Endothelial cell of umbilical vein (primary cell): Measurements from ENCODE around the gene ACAP2. TPM values are rescaled to one million over a fixed set of nuclear protein-coding genes. Genes with fewer than 3 reads are reported as not detected.

Source experiments
- BruUV-seq: library from RNA; stranded (reverse); fragments of 400-500 nt; replicated peaks from 2 replicates; lab custom pipeline; 2021; lab: Mats Ljungman, UMichigan
- CTCF ChIA-PET: fragments of 300-600, 350-600 bp; sonication (Branson Sonifier 250); formaldehyde crosslinking; loops from one replicate; lab custom pipeline; 2021; ENCODE audit warnings: antibody characterized with exemption, inconsistent platforms; lab: Charles Lee
- POLR2A ChIA-PET: fragments of 300-600, 350-600 bp; sonication (Branson Sonifier 250); formaldehyde crosslinking; loops from one replicate; lab custom pipeline; 2021; ENCODE audit warnings: antibody characterized with exemption, inconsistent platforms; lab: Charles Lee
- DNase-seq: peaks from one replicate; pipeline ENCODE4 v3.0.0-alpha.2; 2011; ENCODE audit warnings: low read depth, low spot score
- FAIRE-seq: peaks from 2 replicates; lab custom pipeline; 2011; peaks lifted over from hg19 to GRCh38; lab: Jason Lieb, UNC
- H2AFZ ChIP-seq: 2 replicates; pipeline ENCODE4 v1.6.0; 2012; ENCODE audit warnings: low read depth, low read length, control low read depth, inconsistent platforms
- H3K27ac ChIP-seq: 2 replicates; pipeline ENCODE4 v1.5.1; 2011; ENCODE audit warnings: low read depth, mild to moderate bottlenecking, control low read depth, low read length, moderate library complexity; ENCODE audit not compliant: insufficient read depth
- H3K27me3 ChIP-seq, 2 experiments: 2 replicates each; pipeline versions ENCODE4 v1.6.0 to v1.6.1; 2011; ENCODE audit warnings: low read length in 2 of 2, mixed read lengths in 1 of 2; ENCODE audit not compliant: control insufficient read depth in 2 of 2, insufficient read depth in 2 of 2
- H3K36me3 ChIP-seq, 2 experiments: 2 replicates in 1 of 2; 3 replicates in 1 of 2; pipeline ENCODE4 v1.5.1; 2011; ENCODE audit warnings: low read length in 2 of 2, mild to moderate bottlenecking in 1 of 2, moderate library complexity in 1 of 2; ENCODE audit not compliant: control insufficient read depth in 2 of 2, insufficient read depth in 2 of 2; ENCODE audit errors: extremely low read depth in 1 of 2
- H3K4me1 ChIP-seq: 3 replicates; pipeline ENCODE4 v1.5.1; 2011; ENCODE audit warnings: mild to moderate bottlenecking, low read length; ENCODE audit not compliant: control insufficient read depth, insufficient read depth; ENCODE audit errors: extremely low read depth
- H3K4me2 ChIP-seq: 2 replicates; pipeline ENCODE4 v1.6.1; 2011; ENCODE audit warnings: low read length, control low read depth, mixed read lengths; ENCODE audit not compliant: insufficient read depth
- H3K4me3 ChIP-seq, 3 experiments: fragments of 200-600 bp in 1 of 3; sonication (generic), shearing (Covaris generic) in 1 of 3; replicated peaks in 1 of 3; 2 replicates each; pipeline ENCODE4 v1.5.1; 2011 to 2016; ENCODE audit warnings: control low read depth in 3 of 3, low read length in 3 of 3, mild to moderate bottlenecking in 2 of 3, inconsistent platforms in 1 of 3, low read depth in 1 of 3, moderate library complexity in 1 of 3; ENCODE audit not compliant: insufficient read depth in 1 of 3
- H3K79me2 ChIP-seq: 2 replicates; pipeline ENCODE4 v1.6.0; 2012; ENCODE audit warnings: low read length, inconsistent platforms; ENCODE audit not compliant: control insufficient read depth, insufficient read depth
- H3K9ac ChIP-seq: replicated peaks from 2 replicates; pipeline ENCODE3; 2011; ENCODE audit warnings: low read length, control low read depth; ENCODE audit not compliant: insufficient read depth; ENCODE audit errors: extremely low read depth
- H3K9me1 ChIP-seq: replicated peaks from 3 replicates; pipeline ENCODE4 v1.6.0; 2011; ENCODE audit warnings: mild to moderate bottlenecking, low read length; ENCODE audit not compliant: control insufficient read depth, insufficient read depth; ENCODE audit errors: extremely low read depth
- H3K9me3 ChIP-seq: replicated peaks from 2 replicates; pipeline ENCODE4 v1.5.1; 2012; ENCODE audit warnings: low read length, inconsistent platforms; ENCODE audit not compliant: control insufficient read depth, insufficient read depth
- H4K20me1 ChIP-seq: replicated peaks from 2 replicates; pipeline ENCODE3; 2011; ENCODE audit warnings: mild to moderate bottlenecking, low read length; ENCODE audit not compliant: control insufficient read depth, insufficient read depth; ENCODE audit errors: extremely low read depth
- EZH2 ChIP-seq: IDR thresholded peaks from 2 replicates; pipeline ENCODE4 v1.6.1; 2012; ENCODE audit warnings: borderline replicate concordance, low read depth, mild to moderate bottlenecking, moderate library complexity, low read length, inconsistent platforms; ENCODE audit not compliant: severe bottlenecking
- FOS ChIP-seq: IDR thresholded peaks from 2 replicates; pipeline ENCODE4 v1.6.1; 2011; ENCODE audit warnings: mild to moderate bottlenecking, low read length, moderate library complexity, borderline replicate concordance; ENCODE audit not compliant: insufficient read depth
- GATA2 ChIP-seq: IDR thresholded peaks from 2 replicates; pipeline ENCODE4 v1.7.0; 2011; ENCODE audit warnings: low read depth, mild to moderate bottlenecking, moderate library complexity, mixed read lengths, low read length; ENCODE audit not compliant: insufficient read length, insufficient read depth
- JUN ChIP-seq: IDR thresholded peaks from 2 replicates; pipeline ENCODE4 v1.6.1; 2011; ENCODE audit warnings: borderline replicate concordance, low read depth; ENCODE audit not compliant: insufficient read length, insufficient read depth
- MYC ChIP-seq: IDR thresholded peaks from one replicate; pipeline ENCODE4 v1.6.1; 2011; ENCODE audit warnings: mild to moderate bottlenecking, low read depth, low read length
- POLR2A ChIP-seq: IDR thresholded peaks from 2 replicates; pipeline ENCODE4 v1.6.1; 2012; ENCODE audit warnings: low read depth, mild to moderate bottlenecking, control low read depth, low read length
- POLR2AphosphoS5 ChIP-seq: IDR thresholded peaks from 2 replicates; pipeline ENCODE4 v1.6.1; 2012; ENCODE audit warnings: low read depth, mild to moderate bottlenecking, control low read depth, low read length, moderate library complexity; ENCODE audit not compliant: insufficient read depth
- dilution Hi-C: fragments of 300-500 bp; cut with MboI; formaldehyde crosslinking; loops from one replicate; pipeline ENCODE4 v1.15.0; 2019; ENCODE audit warnings: low sequenced_read_pairs; ENCODE audit not compliant: extremely low pct_ligation_motif_present
- intact Hi-C: fragments of 100-400 bp; cut with micrococcal nuclease; formaldehyde crosslinking; loops from one replicate; pipeline ENCODE4 v1.10.0; 2022
- polyA plus RNA-seq, 4 experiments: library from polyadenylated mRNA; depleted of rRNA in 3 of 4; stranded (reverse) in 3 of 4; unstranded in 1 of 4; fragments of >200 nt; gene quantifications; 2 replicates each; pipeline versions ENCODE4 v1.2.1 to v1.2.3, GENCODE V29; 2011 to 2012; ENCODE audit warnings: missing spikeins in 1 of 4
- total RNA-seq: library from RNA; stranded (reverse); gene quantifications from 2 replicates; pipeline ENCODE4 v1.2.3, GENCODE V29; 2021
- TF ChIP-seq, protein P1 (sequence below): IDR thresholded peaks from 2 replicates; pipeline ENCODE4 v1.6.1; 2011; ENCODE audit not compliant: insufficient read depth, insufficient read length
- TF ChIP-seq, protein P2 (sequence below), 2 donors: IDR thresholded peaks; 1 replicate in 1 of 2; 2 replicates in 1 of 2; pipeline ENCODE4 v1.5.1; 2011; ENCODE audit warnings: low read length in 2 of 2, mild to moderate bottlenecking in 2 of 2, moderate library complexity in 2 of 2, control low read depth in 1 of 2, inconsistent platforms in 1 of 2, low read depth in 1 of 2; ENCODE audit not compliant: insufficient read depth in 1 of 2; ENCODE audit errors: extremely low read depth in 1 of 2

The ACAP2 gene
- total and polyA plus RNA-seq, 2 donors (not counting 3 experiments of a cell fraction or from before 2014, with no cell fraction given): 13.6 to 36.9 TPM

DNA sequence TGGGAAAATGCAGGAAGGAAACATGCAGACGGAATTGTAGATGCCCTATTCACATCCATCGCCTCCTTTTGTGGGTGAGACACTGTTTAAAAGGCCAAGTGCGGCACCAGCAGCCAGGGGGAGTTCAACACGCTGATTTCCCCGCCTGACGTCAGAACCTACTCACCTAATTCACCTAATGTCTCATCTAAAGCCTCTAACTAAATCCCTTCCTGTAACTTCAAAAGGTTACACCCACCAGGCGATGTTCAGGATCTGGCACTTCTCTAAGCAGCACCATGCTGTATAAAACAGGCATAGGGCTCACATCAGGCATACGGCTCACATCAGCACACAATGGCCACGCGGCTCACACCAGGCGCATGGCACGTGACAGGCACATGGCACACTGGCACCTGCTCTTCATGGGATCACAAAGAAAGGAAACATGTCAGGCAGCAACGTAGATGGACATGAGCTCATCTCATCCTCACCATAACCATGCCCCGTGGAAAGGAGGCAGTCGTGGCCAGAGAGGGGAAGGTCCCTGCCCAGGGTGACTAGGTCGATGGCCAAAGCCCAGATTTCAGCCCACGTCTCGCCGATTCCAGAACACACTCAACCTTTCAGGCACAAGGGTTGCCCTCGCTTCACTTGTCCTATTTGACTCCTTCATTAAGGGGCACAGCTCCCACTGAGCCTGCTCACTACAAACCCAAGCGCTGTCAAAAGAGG is 193.6 kb downstream of the ACAP2 start:
- H3K27me3 ChIP-seq: no peaks in the 10 kb centered on the region
- ChIA-PET CTCF (interaction anchor here (0.8 to 1.9 kb wide), 6 partner anchors 10 to 577 kb away, joined by 3 to 5 read pairs (median 3); partner anchors contain the start of genes LSG1 and XXYLT1), POLR2A (no interaction called here)
- no peaks in the 10 kb centered on the region for H4K20me1 ChIP-seq
- H3K4me2 ChIP-seq: no peak overlapping the region
- H3K4me3 ChIP-seq: no peak overlapping the region
- H3K9me3 ChIP-seq: no peaks in the 10 kb centered on the region
- H3K36me3 ChIP-seq: peaks cover 0 to 5% of the 10 kb centered on the region in 2 experiments
- H3K9ac ChIP-seq: no peak overlapping the region
- H3K79me2 ChIP-seq: peaks cover 18% of the 10 kb centered on the region
- no peak overlapping the region for H3K27ac ChIP-seq
- FAIRE-seq: no peak
- intact Hi-C loops: no loop called here
- TF ChIP-seq MYC (no peak), POLR2AphosphoS5 (no peak), EZH2 (no peak), POLR2A (no peak), GATA2 (no peak), FOS (no peak), JUN (no peak)
- TF ChIP-seq, protein P1, sequence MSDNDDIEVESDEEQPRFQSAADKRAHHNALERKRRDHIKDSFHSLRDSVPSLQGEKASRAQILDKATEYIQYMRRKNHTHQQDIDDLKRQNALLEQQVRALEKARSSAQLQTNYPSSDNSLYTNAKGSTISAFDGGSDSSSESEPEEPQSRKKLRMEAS: no peak
- TF ChIP-seq, protein P2, sequence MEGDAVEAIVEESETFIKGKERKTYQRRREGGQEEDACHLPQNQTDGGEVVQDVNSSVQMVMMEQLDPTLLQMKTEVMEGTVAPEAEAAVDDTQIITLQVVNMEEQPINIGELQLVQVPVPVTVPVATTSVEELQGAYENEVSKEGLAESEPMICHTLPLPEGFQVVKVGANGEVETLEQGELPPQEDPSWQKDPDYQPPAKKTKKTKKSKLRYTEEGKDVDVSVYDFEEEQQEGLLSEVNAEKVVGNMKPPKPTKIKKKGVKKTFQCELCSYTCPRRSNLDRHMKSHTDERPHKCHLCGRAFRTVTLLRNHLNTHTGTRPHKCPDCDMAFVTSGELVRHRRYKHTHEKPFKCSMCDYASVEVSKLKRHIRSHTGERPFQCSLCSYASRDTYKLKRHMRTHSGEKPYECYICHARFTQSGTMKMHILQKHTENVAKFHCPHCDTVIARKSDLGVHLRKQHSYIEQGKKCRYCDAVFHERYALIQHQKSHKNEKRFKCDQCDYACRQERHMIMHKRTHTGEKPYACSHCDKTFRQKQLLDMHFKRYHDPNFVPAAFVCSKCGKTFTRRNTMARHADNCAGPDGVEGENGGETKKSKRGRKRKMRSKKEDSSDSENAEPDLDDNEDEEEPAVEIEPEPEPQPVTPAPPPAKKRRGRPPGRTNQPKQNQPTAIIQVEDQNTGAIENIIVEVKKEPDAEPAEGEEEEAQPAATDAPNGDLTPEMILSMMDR (IDR thresholded peaks at IDR 0.05; ENCODE audit: extremely low read depth in 1 of 2, insufficient read depth in 1 of 2, low read depth in 1 of 2, low read length in 2 of 2): no peak
- no peaks in the 10 kb centered on the region for H3K9me1 ChIP-seq
- H2AFZ ChIP-seq: no peak overlapping the region
- DNase-seq: no peak
- BruUV-seq: no TSS peak
- no peaks in the 10 kb centered on the region for H3K4me1 ChIP-seq
- dilution Hi-C loops: loop anchor here (10.0 kb wide), 1 partner anchor 564 kb away; the partner anchor contains the start of gene FAM43A
